ENCODE measurements around the gene BABAM2.

DNA sequence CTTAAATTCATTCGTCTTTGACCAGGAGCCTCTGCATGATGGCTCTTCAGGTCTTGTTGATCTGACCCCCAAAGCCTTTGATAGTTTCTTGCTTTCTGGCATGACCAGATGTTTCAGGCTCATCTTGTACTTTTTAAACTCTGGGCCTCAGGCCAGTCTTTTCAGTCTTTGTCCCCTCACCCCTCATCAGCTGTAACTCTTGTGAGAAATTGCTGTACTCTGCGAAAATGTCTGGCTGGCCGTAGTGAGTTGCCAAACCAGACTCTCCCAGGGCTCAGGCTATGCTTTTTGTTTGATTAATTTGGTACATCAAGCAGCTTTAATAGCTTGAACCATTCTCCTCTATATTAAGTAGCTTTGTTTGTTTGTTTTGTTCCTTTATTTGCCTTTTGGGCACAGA lies 75.9 kb downstream of the BABAM2 start:
- TF ChIP-seq EP300 (IDR thresholded peaks at IDR 0.05; ENCODE audit: low read depth) = no peak
- no peak for TF ChIP-seq POLR2AphosphoS5 (IDR thresholded peaks at IDR 0.05)
- no peak for TF ChIP-seq POLR2A (IDR thresholded peaks at IDR 0.05)

Measured in transverse colon (tissue), 3 donors.